ENCODE measurements around the gene PI4K2B.

PI4K2B gene

DNA sequence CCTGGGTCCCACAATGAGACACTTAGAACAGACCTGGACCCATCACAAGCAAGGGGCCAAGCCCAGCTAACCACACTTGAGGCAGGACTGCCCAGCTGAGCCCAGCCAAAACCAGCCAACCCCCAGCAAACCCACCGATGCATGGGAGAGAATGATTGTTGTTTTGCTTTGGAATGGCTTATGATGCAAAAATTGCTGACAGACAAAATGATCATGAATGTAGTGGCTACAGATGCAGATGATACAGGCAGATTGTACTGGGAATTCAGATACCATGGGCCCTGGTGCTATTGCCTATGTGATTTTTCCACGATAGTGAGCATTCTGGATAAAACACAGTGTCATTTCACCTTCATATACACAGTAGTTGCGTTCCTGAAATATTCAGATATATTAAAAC, 69.7 kb downstream of the PI4K2B start:
- no peak for FAIRE-seq
- TF ChIP-seq SPI1 (IDR thresholded peaks at IDR 0.05; ENCODE audit: low read depth, low read length) (no peak), PAX5 (IDR thresholded peaks at IDR 0.05; ENCODE audit: insufficient read depth, low read length, severe bottlenecking) (no peak), TAF1 (IDR thresholded peaks at IDR 0.05; ENCODE audit: low read depth, low read length) (no peak), POU2F2 (IDR thresholded peaks at IDR 0.05; ENCODE audit: low read depth, low read length) (no peak), POLR2A (IDR thresholded peaks at IDR 0.05; ENCODE audit: low read depth, low read length) (no peak), POLR2AphosphoS5 (IDR thresholded peaks at IDR 0.05; ENCODE audit: low read depth, low read length) (no peak)
- DNase-seq (ENCODE audit: insufficient read length, low spot score) = no peak

DNA sequence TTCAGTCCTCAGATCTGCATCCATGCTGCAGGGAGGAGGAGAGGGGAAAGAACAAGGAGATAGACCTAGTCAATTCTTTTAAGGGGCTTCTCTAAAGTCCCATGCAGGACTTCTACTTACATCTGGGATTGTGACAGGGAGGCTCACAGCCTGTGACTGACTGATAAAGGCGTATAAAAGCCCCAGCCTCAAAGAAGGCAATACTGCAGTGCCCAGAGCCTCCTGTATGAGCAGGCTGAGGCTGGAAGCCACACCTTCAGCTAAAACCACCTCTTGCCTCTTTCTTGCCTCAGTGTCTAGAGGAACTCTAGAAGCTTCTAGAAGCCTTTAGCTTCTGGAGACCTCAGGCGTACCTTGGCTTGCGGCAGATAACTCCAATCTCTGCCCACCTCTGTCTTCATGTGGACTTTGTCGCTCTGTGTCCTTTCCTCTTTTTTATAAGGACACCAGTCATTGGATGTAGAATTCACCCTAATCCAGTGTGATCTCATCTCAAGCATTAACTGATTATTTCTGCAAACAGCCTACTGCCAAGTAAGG, 72.8 kb downstream of the PI4K2B start:
- TF ChIP-seq SPI1 (IDR thresholded peaks at IDR 0.05; ENCODE audit: low read depth, low read length) (no peak), POU2F2 (IDR thresholded peaks at IDR 0.05; ENCODE audit: low read depth, low read length) (no peak), PAX5 (IDR thresholded peaks at IDR 0.05; ENCODE audit: insufficient read depth, low read length, severe bottlenecking) (no peak), TAF1 (IDR thresholded peaks at IDR 0.05; ENCODE audit: low read depth, low read length) (no peak), POLR2AphosphoS5 (IDR thresholded peaks at IDR 0.05; ENCODE audit: low read depth, low read length) (no peak), POLR2A (IDR thresholded peaks at IDR 0.05; ENCODE audit: low read depth, low read length) (no peak)
- no peak for FAIRE-seq
- no peak for DNase-seq (ENCODE audit: insufficient read length, low spot score)

- DNase-seq (ENCODE audit: insufficient read length, low spot score) (no peak), FAIRE-seq (no peak)
- TF ChIP-seq TAF1 (IDR thresholded peaks at IDR 0.05; ENCODE audit: low read depth, low read length) (no peak), PAX5 (IDR thresholded peaks at IDR 0.05; ENCODE audit: insufficient read depth, low read length, severe bottlenecking) (no peak), POU2F2 (IDR thresholded peaks at IDR 0.05; ENCODE audit: low read depth, low read length) (no peak), POLR2A (IDR thresholded peaks at IDR 0.05; ENCODE audit: low read depth, low read length) (no peak), SPI1 (IDR thresholded peaks at IDR 0.05; ENCODE audit: low read depth, low read length) (no peak), POLR2AphosphoS5 (IDR thresholded peaks at IDR 0.05; ENCODE audit: low read depth, low read length) (no peak)
Observed at GRCh38 chr4:25307596-25307995, 73.8 kb downstream of the PI4K2B start.

DNA sequence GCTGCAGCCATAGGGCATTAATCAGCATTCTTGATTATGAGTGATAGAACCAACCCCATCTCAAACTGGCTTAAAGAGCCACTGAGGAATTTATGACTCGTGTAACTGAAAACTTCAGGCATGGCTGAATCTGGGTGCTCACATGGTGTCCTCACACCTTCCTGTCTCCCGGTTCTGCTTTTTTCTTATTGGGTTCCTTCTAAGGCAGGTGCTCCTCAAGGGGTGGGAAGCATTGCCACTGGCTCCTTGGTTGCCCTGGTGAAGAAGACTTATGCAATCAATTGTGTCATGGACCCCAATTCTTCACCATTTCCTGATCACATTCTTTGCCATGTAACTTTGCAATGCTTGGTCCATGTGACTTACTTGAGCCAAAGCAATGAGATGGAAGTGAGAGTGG, 74.5 kb downstream of the PI4K2B start:
- TF ChIP-seq POLR2A (IDR thresholded peaks at IDR 0.05; ENCODE audit: low read depth, low read length) (no peak), POLR2AphosphoS5 (IDR thresholded peaks at IDR 0.05; ENCODE audit: low read depth, low read length) (no peak), SPI1 (IDR thresholded peaks at IDR 0.05; ENCODE audit: low read depth, low read length) (peak; percentile 78)
- no peak for DNase-seq (ENCODE audit: insufficient read length, low spot score)
- FAIRE-seq = no peak

DNA sequence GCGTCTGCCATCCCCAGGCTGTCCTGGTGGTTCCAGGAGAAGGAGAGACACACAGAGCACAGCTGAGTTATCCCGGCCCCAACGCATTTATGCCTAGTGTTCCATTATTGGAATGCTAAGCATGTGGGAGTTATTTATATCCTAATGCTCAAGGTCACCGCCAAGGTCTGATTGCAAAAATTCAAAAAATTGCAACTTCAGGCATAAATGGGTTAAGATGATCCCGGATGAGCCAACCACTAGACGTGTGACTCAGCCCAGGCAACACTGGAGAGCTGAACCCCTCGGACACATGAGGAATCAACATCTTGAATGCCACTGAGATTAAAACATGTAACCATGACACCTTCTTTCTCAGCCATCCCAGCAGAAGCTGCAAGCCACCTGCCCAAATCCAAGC, 74.9 kb downstream of the PI4K2B start:
- TF ChIP-seq SPI1 (IDR thresholded peaks at IDR 0.05; ENCODE audit: low read depth, low read length) (no peak), POLR2AphosphoS5 (IDR thresholded peaks at IDR 0.05; ENCODE audit: low read depth, low read length) (no peak), POU2F2 (IDR thresholded peaks at IDR 0.05; ENCODE audit: low read depth, low read length) (no peak), TAF1 (IDR thresholded peaks at IDR 0.05; ENCODE audit: low read depth, low read length) (no peak), POLR2A (IDR thresholded peaks at IDR 0.05; ENCODE audit: low read depth, low read length) (no peak), PAX5 (IDR thresholded peaks at IDR 0.05; ENCODE audit: insufficient read depth, low read length, severe bottlenecking) (no peak)
- FAIRE-seq (no peak), DNase-seq (ENCODE audit: insufficient read length, low spot score) (no peak)

GRCh38 chr4:25310066-25310802, 76.4 kb downstream of the PI4K2B start:
- FAIRE-seq (peak; percentile 83), DNase-seq (ENCODE audit: insufficient read length, low spot score) (no peak)
- TF ChIP-seq POLR2A (IDR thresholded peaks at IDR 0.05; ENCODE audit: low read depth, low read length) (peak; percentile 12; the same call in 1 of the 2 replicates), TAF1 (IDR thresholded peaks at IDR 0.05; ENCODE audit: low read depth, low read length) (no peak), SPI1 (IDR thresholded peaks at IDR 0.05; ENCODE audit: low read depth, low read length) (peak; percentile 44; the same call in 1 of the 2 replicates), PAX5 (IDR thresholded peaks at IDR 0.05; ENCODE audit: insufficient read depth, low read length, severe bottlenecking) (no peak), POU2F2 (IDR thresholded peaks at IDR 0.05; ENCODE audit: low read depth, low read length) (no peak), POLR2AphosphoS5 (IDR thresholded peaks at IDR 0.05; ENCODE audit: low read depth, low read length) (no peak)

GRCh38 chr4:25310803-25311166, 77.0 kb downstream of the PI4K2B start:
- peak; percentile 58 for FAIRE-seq
- DNase-seq (ENCODE audit: insufficient read length, low spot score) = no peak
- TF ChIP-seq POU2F2 (IDR thresholded peaks at IDR 0.05; ENCODE audit: low read depth, low read length) (no peak), SPI1 (IDR thresholded peaks at IDR 0.05; ENCODE audit: low read depth, low read length) (no peak), POLR2AphosphoS5 (IDR thresholded peaks at IDR 0.05; ENCODE audit: low read depth, low read length) (no peak), POLR2A (IDR thresholded peaks at IDR 0.05; ENCODE audit: low read depth, low read length) (no peak), TAF1 (IDR thresholded peaks at IDR 0.05; ENCODE audit: low read depth, low read length) (no peak), PAX5 (IDR thresholded peaks at IDR 0.05; ENCODE audit: insufficient read depth, low read length, severe bottlenecking) (no peak)

DNA sequence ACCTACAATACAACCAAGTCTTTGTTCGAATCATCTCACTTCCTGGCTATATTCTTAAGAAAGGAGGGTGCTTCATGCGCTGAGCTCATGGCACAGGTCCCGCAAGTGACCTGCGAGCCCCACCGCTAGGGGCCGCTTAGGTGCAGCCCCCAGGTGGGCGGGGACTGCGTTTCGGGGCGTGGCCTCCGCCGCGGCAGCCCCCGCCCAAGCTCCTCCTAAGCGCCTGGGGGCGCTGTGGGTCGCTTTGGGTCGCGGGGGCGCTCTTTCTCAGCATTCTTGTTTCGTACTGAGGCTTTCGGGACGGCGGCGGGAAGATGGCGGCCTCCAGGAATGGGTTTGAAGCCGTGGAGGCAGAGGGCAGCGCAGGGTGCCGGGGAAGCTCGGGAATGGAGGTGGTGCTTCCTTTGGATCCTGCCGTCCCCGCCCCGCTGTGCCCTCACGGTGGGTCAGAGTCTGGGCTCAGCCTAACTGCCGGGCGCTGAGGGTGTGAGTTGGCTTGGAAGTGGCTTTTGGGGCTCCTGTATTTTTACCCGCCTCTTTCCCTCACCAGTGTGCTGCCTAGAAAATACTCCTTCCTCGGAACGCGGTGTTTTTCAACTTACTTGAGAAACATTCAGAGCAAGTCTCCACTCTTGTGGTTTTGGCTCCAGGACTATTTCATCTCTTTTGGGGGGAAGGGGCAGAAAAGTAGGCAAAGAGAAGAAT, 78.8 kb downstream of the PI4K2B start, which contains the start of gene ZCCHC4:
Gene ZCCHC4, plus strand, starts transcription at position 279 of the 705 bp plus-strand sequence. Its CDS starts 36 bp downstream, at position 315.
- peak; percentile 85 for FAIRE-seq
- DNase-seq (ENCODE audit: insufficient read length, low spot score) = peak; percentile 54
- TF ChIP-seq PAX5 (IDR thresholded peaks at IDR 0.05; ENCODE audit: insufficient read depth, low read length, severe bottlenecking) (peak; percentile 31), POLR2A (IDR thresholded peaks at IDR 0.05; ENCODE audit: low read depth, low read length) (peak; percentile 90), SPI1 (IDR thresholded peaks at IDR 0.05; ENCODE audit: low read depth, low read length) (0 out of 2 replicates have a peak, but pooled peaks have one; percentile 32), POLR2AphosphoS5 (IDR thresholded peaks at IDR 0.05; ENCODE audit: low read depth, low read length) (peak; percentile 76), POU2F2 (IDR thresholded peaks at IDR 0.05; ENCODE audit: low read depth, low read length) (peak; percentile 61), TAF1 (IDR thresholded peaks at IDR 0.05; ENCODE audit: low read depth, low read length) (peak; percentile 89)
